C4-2B (cell line): ENCODE data around the gene CCL23.

Experiments used
- CTCF ChIP-seq: fragments of 450-650 bp; conservative IDR thresholded peaks from 2 replicates; pipeline ENCODE4 v1.5.1; 2017; ENCODE audit warnings: mild to moderate bottlenecking
- ZFX ChIP-seq: fragments of 450-650 bp; IDR thresholded peaks from 2 replicates; pipeline ENCODE4 v1.6.1; 2017

- no peak for TF ChIP-seq CTCF
- no peak for TF ChIP-seq ZFX
Observed at GRCh38 chr17:35965272-35965671, 52.5 kb downstream of the CCL23 start.
